ENCODE results near the gene CORO2B.

The CORO2B gene

GRCh38 chr15:68543165-68544008 is 35.4 kb upstream of the CORO2B start:
- Histone ChIP-seq H3K27ac (no peak overlapping the region), H3K4me1 (no peaks in the 10 kb centered on the region), H3K9me3 (ENCODE audit: control insufficient read depth, low read length) (no peaks in the 10 kb centered on the region), H3K79me2 (no peaks in the 10 kb centered on the region), H3K9ac (no peak overlapping the region), H3K4me3 (ENCODE audit: low read depth, low read length) (no peak overlapping the region), H2AFZ (no peak overlapping the region), H3K27me3 (ENCODE audit: control insufficient read depth, insufficient read depth, low read length) (no peaks in the 10 kb centered on the region), H3K4me2 (ENCODE audit: low read length) (no peak overlapping the region), H3K36me3 (ENCODE audit: control insufficient read depth, insufficient read depth, low read length) (no peaks in the 10 kb centered on the region)
- no peak for TF ChIP-seq CTCF (IDR thresholded peaks at IDR 0.05)

- Histone ChIP-seq H3K4me2 (ENCODE audit: low read length) (no peak overlapping the region), H3K27me3 (ENCODE audit: control insufficient read depth, insufficient read depth, low read length) (no peaks in the 10 kb centered on the region), H3K9ac (no peak overlapping the region), H3K4me1 (no peaks in the 10 kb centered on the region), H3K9me3 (ENCODE audit: control insufficient read depth, low read length) (no peaks in the 10 kb centered on the region), H2AFZ (no peak overlapping the region), H3K79me2 (no peaks in the 10 kb centered on the region), H3K4me3 (ENCODE audit: low read depth, low read length) (no peak overlapping the region), H3K36me3 (ENCODE audit: control insufficient read depth, insufficient read depth, low read length) (no peaks in the 10 kb centered on the region), H3K27ac (no peak overlapping the region)
- TF ChIP-seq CTCF (IDR thresholded peaks at IDR 0.05) = no peak
Measured at GRCh38 chr15:68546318-68546717, 32.5 kb upstream of the CORO2B start.

GRCh38 chr15:68548364-68548763 is 30.4 kb upstream of the CORO2B start:
- H2AFZ ChIP-seq = no peak overlapping the region
- no peak overlapping the region for H3K4me3 ChIP-seq (ENCODE audit: low read depth, low read length)

GRCh38 chr15:68550004-68550403 is 28.8 kb upstream of the CORO2B start:
- TF ChIP-seq CTCF (IDR thresholded peaks at IDR 0.05) = no peak
- H3K9me3 ChIP-seq (ENCODE audit: control insufficient read depth, low read length) = no peaks in the 10 kb centered on the region
- H3K36me3 ChIP-seq (ENCODE audit: control insufficient read depth, insufficient read depth, low read length) = no peaks in the 10 kb centered on the region
- H3K4me2 ChIP-seq (ENCODE audit: low read length) = no peak overlapping the region
- no peaks in the 10 kb centered on the region for H3K4me1 ChIP-seq
- H3K27me3 ChIP-seq (ENCODE audit: control insufficient read depth, insufficient read depth, low read length) = no peaks in the 10 kb centered on the region
- no peak overlapping the region for H2AFZ ChIP-seq
- no peak overlapping the region for H3K4me3 ChIP-seq (ENCODE audit: low read depth, low read length)
- H3K79me2 ChIP-seq = no peaks in the 10 kb centered on the region
- no peak overlapping the region for H3K27ac ChIP-seq
- H3K9ac ChIP-seq = no peak overlapping the region

More at GRCh38 chr15:68548364-68548763, 30.4 kb upstream of the CORO2B start:
- no peaks in the 10 kb centered on the region for H3K9me3 ChIP-seq (ENCODE audit: control insufficient read depth, low read length)
- no peak overlapping the region for H3K9ac ChIP-seq
- H3K79me2 ChIP-seq = no peaks in the 10 kb centered on the region
- H3K27me3 ChIP-seq (ENCODE audit: control insufficient read depth, insufficient read depth, low read length) = no peaks in the 10 kb centered on the region
- no peak overlapping the region for H3K27ac ChIP-seq
- H3K4me1 ChIP-seq = no peaks in the 10 kb centered on the region
- no peak overlapping the region for H3K4me2 ChIP-seq (ENCODE audit: low read length)
- no peak for TF ChIP-seq CTCF (IDR thresholded peaks at IDR 0.05)
- H3K36me3 ChIP-seq (ENCODE audit: control insufficient read depth, insufficient read depth, low read length) = no peaks in the 10 kb centered on the region

Measured in parathyroid adenoma (tissue), 2 donors.